ENCODE results near the gene HS3ST3B1.

DNA sequence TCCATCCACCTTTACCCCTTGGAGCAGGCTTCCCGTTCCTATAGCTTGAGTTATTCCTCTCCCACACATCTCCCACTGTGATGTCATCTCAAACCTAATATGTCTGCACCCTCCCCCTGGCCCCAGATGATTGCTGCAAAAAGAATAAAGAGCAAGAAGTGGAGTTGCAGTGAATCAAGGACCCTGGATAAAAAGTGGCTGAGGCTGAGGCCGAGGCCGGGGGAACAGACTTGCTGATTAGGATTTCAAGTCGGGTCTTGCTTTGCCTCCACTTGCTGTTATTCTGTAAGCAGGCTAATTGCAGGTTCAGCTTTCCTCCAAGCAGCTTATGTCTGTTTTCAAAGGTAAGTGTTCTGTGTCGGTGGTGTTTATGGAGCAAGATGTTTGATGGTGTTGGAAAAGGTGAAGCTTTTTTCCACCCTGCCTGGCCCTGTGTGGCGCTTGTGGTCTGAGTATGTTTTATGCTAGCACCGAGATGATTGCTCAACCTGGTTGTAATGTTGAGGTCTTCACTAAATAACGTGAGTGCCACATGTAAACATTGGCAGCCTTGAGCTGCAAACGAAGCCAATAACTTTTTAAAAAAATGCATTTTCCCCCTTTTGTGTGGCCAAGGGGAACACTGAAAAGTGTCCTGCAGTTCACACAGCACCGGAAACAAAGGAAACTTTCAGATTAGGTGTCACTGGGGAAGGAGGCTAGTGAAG lies 15.4 kb downstream of the HS3ST3B1 start:
- no peak for TF ChIP-seq POLR2AphosphoS5 (IDR thresholded peaks at IDR 0.05; ENCODE audit: low read depth, low read length)
- no peak for TF ChIP-seq EZH2 (IDR thresholded peaks at IDR 0.05)
- TF ChIP-seq, protein P1, sequence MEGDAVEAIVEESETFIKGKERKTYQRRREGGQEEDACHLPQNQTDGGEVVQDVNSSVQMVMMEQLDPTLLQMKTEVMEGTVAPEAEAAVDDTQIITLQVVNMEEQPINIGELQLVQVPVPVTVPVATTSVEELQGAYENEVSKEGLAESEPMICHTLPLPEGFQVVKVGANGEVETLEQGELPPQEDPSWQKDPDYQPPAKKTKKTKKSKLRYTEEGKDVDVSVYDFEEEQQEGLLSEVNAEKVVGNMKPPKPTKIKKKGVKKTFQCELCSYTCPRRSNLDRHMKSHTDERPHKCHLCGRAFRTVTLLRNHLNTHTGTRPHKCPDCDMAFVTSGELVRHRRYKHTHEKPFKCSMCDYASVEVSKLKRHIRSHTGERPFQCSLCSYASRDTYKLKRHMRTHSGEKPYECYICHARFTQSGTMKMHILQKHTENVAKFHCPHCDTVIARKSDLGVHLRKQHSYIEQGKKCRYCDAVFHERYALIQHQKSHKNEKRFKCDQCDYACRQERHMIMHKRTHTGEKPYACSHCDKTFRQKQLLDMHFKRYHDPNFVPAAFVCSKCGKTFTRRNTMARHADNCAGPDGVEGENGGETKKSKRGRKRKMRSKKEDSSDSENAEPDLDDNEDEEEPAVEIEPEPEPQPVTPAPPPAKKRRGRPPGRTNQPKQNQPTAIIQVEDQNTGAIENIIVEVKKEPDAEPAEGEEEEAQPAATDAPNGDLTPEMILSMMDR (IDR thresholded peaks at IDR 0.05 in 2 of 3, conservative IDR thresholded peaks at IDR 0.05 in 1 of 3; ENCODE audit: borderline replicate concordance in 1 of 3, insufficient read depth in 1 of 3, low read depth in 2 of 3, low read length in 2 of 3), result no peak
- no peak for TF ChIP-seq POLR2A (IDR thresholded peaks at IDR 0.05; ENCODE audit: borderline replicate concordance, extremely low read depth, insufficient read depth, insufficient read length)
- TF ChIP-seq, protein P2, sequence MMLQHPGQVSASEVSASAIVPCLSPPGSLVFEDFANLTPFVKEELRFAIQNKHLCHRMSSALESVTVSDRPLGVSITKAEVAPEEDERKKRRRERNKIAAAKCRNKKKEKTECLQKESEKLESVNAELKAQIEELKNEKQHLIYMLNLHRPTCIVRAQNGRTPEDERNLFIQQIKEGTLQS (IDR thresholded peaks at IDR 0.05), result no peak
- TF ChIP-seq, protein P3, sequence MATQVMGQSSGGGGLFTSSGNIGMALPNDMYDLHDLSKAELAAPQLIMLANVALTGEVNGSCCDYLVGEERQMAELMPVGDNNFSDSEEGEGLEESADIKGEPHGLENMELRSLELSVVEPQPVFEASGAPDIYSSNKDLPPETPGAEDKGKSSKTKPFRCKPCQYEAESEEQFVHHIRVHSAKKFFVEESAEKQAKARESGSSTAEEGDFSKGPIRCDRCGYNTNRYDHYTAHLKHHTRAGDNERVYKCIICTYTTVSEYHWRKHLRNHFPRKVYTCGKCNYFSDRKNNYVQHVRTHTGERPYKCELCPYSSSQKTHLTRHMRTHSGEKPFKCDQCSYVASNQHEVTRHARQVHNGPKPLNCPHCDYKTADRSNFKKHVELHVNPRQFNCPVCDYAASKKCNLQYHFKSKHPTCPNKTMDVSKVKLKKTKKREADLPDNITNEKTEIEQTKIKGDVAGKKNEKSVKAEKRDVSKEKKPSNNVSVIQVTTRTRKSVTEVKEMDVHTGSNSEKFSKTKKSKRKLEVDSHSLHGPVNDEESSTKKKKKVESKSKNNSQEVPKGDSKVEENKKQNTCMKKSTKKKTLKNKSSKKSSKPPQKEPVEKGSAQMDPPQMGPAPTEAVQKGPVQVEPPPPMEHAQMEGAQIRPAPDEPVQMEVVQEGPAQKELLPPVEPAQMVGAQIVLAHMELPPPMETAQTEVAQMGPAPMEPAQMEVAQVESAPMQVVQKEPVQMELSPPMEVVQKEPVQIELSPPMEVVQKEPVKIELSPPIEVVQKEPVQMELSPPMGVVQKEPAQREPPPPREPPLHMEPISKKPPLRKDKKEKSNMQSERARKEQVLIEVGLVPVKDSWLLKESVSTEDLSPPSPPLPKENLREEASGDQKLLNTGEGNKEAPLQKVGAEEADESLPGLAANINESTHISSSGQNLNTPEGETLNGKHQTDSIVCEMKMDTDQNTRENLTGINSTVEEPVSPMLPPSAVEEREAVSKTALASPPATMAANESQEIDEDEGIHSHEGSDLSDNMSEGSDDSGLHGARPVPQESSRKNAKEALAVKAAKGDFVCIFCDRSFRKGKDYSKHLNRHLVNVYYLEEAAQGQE (IDR thresholded peaks at IDR 0.05; ENCODE audit: low read depth), result no peak
- TF ChIP-seq, protein P4, sequence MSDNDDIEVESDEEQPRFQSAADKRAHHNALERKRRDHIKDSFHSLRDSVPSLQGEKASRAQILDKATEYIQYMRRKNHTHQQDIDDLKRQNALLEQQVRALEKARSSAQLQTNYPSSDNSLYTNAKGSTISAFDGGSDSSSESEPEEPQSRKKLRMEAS (IDR thresholded peaks at IDR 0.05), result no peak
- TF ChIP-seq ZNF274 (IDR thresholded peaks at IDR 0.05; ENCODE audit: low read depth, low read length), result no peak
- TF ChIP-seq SIN3A (IDR thresholded peaks at IDR 0.05; ENCODE audit: low read depth), result no peak
